ENCODE results near the gene KLF7.

The KLF7 gene

DNA sequence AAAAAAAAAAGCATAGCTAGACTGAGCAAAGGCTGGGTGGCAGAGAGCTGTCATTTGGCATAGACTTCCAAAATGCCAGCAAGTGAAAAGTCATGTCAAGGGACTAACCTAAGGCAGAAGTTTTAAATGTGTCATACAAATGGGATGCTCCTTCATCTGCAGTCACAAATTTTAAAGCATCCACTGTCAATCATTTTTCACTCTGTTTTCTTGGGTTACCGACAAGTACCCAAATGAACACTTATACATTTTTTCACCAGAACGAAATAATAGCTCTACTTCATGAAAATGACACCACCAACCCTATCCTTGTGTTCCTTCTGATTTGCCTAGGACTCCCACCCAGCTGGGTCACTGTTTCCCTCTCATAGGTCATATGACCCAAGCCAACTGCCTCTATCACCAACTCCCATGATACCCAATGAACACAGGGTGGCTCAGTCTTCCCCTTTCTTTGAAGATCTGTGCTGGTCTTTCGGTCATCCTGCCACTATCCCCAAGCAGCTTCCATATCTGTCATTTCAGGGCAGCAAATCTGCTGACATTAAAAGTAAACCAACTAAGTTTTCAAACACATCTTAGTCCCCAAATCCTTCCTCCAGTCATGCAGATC lies 21.5 kb downstream of the KLF7 start:
- no peak for DNase-seq

DNA sequence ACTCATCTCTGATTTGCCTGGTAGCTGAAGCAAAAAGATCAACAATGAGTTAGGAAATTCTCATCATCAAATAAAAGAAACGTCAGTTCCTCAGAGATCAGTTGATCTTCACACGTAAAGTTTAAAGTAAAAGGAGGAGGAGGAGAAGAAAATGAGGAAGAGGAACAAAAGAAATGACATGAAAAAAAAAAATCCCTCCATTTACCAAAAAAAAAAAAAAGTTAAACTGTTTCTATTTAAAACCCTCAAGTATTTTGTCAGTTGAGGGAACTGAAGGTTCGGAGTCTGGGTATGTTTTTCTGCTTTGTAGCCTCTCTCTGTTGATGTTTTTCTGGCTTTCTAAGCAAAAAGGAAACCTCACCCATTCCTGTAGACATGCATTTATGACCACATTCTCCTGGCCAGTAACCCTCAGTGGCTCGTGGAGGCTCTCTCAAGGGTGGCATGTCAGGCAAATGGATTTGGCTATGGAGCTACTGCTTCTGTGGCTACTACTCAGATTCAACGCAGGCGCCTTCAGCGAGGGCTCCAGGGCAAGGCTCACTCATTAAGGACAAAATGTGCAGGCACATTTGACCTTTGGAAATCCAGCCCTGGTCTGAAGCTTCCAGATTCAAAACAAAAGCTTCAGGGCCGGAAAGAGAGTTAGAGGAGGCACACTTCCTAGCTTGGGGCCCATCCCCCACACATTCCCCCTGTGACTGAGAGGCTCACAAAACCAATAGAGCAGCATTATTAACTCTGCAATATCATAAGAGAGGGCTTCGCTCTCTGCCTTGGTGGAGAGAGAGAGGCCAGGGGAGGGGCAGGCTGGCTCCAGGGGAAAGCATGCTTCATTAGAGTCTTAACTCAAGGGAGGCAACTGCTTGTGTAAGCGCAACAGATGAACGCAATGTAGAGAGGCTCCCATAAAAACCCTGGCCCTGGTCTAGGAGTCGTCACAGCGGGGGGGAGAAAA lies 22.3 kb downstream of the KLF7 start:
- peak; percentile 75 for DNase-seq

DNA sequence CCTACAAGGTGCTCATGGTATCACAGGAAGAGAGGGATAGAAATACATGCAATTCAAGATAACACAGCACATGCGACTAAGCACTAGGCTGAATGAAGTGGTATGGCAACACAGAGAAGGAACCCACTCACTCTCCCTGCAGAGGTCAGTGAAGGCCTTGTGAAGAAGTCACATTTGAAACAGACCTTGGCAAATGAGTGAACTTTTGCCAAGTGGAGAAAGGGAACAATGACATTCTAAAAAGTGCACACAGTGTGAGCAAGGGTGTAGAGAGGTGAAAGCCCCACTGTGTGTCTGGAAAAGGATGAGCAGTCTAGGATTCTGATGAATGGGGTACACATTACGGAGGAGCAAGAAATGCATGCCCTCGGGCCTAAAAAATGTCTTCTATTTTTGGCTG lies 23.3 kb downstream of the KLF7 start:
- no peak for DNase-seq

DNA sequence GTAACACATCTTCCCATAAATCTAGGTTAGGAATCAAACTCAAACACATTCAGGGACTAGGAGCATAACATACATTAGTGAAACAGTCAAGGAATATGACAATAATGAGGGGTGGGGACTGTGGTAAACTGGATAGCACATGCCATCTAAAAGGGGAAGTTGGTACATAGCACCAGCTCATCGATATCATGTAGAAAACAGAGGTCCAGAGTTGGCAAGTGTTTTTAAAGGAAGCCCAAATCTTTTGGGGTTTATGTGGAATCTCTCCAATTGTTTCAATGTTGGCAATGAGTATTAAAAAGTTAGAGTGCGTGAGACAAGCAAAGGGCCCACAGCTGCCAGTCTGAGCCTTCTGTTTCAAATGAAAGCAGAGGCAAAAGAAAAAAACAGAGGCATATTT lies 24.4 kb downstream of the KLF7 start:
- no peak for DNase-seq

DNA sequence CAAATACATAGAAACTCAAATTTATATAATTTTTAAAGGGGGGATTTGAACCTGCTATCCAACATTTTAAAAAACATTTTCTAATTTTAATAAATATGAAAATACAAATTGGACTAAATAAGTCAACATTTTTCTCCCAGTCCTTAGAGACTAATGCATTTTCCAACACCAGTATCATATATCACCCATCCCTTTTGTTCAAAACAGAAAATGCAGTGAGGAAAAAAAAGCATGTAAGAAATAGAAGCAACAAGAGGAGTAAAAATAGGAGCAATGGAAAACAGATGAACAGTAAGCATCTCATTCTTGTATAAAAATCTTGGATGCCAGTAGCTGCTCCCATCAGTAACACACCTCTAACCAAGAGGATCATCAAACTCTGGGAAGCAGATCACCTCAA lies 25.5 kb downstream of the KLF7 start:
- DNase-seq: no peak

DNA sequence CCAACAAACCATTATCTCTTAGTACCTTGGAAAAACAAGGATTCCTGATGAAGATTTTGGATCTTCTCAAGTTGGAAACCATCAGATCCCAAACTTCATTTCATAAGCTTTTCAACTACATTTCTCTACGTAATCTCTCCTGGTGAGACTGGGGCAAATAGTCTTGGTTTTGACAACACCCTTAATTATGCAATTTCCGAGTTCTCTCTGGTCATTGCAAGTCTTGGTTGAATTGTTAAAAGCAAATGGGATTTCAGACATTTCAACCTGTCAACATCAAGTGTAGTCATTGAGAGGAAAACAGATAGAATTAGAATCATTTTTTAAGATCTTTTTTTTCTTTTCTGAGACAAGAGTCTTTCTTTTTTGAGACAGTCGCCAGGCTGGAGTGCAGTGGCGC lies 26.2 kb downstream of the KLF7 start:
- DNase-seq: no peak

DNA sequence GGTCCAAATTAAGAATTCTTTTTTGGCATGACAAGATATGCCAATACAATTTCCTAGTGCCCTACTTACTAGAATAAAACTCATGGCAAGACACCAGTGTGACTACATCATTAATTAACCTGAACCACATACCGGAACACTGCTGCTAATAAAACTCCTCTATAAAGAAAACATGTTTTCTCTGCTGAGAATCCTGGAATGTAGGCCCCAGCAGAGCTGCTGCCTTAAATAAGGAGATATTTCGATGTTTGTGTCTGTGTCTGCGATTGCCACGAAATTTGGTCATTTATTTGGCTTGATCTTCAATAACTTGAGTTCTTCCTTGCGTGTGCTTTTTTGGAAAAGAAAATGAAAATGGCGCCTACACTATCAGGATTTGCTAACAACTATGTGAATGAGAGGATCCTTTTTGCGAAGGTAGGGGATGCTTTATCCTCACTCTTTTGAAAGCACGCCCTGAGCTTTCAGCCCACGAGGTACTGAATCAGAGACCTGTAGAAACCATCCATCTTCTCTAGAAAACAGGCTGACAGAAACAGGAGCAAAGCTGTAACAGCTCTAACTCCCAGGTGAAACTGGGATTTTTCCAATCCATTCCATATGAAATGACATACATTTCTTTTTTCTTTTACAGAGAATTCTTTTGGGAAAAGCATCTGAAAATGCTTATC lies 27.0 kb downstream of the KLF7 start:
- DNase-seq: peak; percentile 78

DNA sequence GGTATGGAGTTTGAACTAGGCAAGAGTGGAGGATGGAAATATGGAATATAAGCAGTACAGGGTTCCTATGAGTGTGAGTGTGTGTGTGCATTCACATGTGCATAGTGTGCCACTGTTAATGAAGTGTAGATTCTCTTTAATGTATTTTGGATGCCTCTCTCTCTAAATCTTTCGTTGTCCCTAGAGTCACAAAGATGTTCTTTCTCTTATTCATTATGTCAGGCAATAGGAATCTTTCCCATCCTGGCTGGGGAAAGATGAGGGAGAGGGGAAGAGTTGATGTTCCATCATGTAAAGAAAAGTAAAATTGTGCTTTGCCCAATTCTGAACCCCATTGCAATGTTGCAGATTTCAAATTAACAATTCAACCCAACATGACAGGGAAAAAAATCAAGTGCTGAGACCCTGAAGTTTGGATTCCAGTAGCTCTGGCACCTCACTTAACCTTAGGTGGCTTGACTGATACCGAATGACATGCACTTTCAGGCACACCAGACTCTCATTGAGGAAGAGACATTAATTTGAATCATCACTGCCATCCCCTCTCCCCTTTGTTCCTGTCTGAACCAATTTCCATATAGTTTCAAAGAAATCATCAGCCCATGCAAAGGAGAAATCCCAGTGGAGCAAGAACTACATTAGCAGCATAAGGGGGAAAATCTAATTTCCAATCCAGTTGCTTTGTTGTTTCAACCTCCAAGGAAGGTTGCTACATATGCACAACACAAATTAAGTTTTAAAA lies 28.0 kb downstream of the KLF7 start:
- no peak for DNase-seq

DNA sequence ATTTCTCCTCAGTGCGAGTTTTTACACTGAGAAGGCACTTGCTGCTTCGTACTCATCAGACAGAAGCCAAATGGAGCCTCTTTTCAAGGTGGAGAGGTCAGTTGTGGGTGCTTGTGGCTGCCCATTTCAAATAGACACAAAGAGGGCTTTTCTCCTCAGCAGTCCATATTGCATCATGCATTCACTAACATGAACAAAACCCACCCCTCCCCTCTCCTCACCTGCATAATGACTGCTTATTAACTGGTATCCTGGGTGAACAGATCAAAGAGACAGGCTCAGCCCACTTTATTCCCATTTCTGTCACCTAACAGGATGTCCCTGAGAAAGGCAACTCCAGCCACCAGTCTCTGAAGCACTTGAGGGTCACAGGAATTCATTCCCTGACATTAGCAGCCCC lies 28.9 kb downstream of the KLF7 start:
- DNase-seq: no peak

DNA sequence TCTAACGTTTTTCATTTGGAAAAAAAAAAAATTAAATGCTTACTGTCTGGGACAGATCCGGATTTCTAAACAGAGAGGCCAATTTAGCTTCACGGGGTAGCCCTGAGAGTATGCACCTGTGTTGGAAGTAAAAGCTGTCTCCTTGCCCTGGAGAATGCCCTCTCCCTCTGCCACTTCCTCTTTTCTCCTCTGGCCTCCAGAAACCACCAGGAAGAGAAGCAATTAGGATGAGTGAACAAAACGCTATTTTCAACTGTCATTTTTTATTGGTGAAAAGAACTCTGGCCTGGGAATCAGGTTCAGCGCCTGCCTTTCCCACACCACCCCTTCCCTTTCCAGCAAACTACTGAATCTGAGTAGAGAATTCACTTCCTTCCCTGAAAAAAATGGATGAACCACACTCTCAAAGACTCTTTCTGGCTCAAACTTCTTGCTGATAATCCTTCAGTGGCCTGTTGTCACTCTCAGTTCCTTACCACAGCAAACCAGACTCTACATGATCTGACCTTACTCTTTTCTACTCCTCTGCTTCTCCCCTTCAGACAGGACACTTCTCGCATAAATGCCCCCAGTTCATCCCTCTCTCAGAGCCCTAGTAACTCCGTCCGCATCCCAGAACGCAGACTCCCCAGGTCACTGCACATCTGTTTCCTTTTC lies 29.8 kb downstream of the KLF7 start:
- DNase-seq: no peak

DNA sequence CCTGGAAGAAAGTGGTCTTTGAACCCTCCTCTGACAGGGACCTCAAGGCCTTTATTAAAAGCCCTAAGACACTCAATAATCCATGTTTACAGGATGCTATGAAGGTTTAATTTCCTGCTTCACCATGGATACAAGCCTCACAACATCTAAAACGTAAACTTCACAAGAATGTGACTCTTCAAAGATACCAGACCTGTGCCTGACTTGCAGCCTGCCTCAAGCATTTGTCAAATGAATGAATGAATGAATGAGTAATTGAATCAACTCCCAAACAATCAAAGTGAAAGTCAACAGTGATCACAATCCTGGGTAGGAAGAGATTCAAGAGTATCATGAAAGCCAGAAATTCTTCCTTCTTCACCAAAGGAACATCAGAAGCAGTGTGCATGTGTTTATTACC lies 30.4 kb downstream of the KLF7 start:
- peak; percentile 50 for DNase-seq

DNA sequence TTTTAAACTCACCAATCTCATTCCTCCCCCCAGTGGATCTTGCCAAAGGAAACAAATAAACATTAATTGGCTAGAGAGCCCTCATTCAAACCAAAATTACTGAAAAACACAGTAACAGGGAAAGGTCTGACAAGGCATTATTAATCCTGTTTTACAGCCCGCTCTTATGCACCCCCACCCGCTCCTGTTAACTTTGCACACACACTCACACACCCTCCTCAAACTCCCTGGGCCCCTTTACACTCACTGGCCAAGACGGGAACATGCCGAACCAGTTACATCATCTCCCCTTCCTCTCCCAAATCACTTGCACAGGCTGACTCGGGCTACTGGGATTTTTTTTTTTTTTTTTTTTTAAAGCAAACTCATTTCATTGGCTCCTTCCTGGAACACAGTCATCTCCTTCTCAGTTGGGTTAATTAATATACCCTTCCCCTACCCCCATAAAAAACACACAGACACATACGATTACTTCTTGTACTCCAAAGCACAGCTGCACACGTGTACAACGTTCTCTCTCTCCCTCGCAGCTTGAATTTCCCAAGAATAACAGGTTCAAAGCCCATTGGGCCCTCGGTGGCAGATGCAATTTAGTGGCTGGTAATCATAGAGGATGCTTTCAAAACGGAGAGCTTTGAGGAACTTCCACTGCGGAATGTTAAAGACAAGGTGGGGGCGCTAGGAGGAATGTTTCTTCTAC lies 31.8 kb downstream of the KLF7 start:
- DNase-seq: peak; percentile 88

DNA sequence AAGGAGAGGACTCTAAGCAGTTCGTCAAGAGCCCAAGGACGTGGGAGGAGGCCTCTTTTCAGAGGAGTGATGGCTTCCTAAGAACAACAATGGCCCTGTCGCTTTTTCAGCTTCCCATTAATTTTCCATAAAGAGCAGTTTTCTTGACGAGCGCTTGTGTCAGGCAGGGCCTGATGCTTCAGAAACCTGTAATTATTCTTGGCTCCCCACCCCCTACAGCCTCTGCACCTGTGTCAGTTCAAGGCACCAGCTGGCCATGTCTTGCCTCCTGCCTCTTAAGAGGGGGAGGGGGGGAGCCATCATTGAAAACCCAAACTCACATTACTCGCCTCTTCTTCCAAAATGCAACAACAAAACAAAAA lies 32.3 kb downstream of the KLF7 start:
- no peak for DNase-seq

DNA sequence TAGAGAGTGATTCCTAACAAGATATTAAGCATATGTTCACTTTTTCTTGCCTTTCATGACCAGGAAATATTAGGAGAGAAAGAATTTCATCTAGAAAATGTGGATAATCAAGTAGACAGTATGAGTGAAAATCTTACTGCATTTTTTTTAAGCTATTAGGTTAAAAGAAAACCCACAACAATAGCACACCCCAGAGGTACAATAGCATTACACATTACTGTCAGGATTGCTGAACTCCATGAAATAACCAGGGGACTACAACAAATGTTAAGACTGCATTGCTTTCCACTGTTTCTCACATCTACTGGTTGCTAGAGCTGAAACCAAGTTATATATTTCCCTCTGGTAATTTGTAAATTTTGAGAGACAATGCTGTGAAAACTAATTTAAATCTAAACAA lies 33.7 kb downstream of the KLF7 start:
- no peak for DNase-seq

DNA sequence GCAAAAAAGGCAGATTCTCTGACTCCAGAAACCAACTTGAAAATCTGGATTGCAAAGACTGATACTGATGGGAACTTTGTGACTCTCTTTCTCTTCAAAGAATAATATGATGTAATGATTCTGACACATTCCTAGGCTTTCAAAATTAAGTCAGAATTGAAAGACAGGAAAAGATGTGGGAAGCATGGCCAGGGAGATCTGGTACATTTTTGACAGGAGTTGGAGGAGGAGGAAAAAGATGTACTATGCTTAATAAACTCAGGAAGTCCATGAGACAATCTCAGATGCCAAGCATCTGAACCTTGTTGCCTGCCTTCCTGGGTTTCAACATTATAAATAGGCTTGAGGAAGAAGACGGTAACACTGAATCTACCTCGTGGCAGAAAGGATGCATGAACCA lies 34.2 kb downstream of the KLF7 start:
- DNase-seq: no peak

DNA sequence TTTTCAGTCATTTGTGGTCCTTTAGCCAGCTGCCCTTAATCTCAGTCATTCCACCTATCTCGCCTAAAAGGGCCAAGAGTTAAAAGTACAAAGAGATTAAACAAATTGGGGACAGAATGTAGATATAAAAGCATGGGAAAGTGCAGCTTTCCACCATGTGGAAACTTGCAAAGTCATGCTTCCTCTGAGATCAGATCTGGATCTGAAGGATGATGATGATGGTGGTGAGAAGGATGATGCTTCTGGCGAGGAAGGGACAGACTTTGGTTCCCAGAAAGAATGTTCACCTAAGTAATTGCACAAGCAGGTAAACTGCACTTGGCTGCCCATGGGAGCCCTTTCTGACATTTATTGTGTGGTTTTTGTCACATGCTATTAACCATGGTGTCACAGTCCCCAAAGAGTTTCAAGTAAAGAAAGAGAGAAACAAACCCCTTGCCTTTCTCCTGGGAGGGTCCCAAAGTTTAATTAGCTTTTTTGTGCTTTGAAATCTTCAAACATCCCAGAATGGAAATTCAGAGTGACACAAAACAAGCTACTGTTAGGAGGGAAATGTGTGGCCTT lies 34.7 kb downstream of the KLF7 start:
- DNase-seq: no peak

DNA sequence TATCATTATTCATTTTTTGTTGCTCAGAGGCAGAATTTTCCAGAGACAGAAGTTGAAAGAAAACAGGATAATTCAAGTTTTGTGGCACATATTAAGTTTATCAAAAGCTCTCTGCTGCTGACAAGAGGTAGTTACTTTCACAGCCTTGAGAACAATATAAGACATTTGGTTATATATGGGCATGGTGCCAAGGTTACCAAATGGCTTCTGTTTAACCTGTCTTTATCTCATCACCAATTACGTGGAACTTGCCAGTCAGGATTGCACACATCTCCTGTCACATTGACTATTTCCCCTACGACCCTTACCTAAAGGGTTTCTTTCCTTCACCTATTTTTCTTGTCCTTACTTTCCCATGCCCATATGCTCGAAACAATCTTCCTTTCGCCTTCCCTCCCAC lies 35.9 kb downstream of the KLF7 start:
- DNase-seq: no peak

DNA sequence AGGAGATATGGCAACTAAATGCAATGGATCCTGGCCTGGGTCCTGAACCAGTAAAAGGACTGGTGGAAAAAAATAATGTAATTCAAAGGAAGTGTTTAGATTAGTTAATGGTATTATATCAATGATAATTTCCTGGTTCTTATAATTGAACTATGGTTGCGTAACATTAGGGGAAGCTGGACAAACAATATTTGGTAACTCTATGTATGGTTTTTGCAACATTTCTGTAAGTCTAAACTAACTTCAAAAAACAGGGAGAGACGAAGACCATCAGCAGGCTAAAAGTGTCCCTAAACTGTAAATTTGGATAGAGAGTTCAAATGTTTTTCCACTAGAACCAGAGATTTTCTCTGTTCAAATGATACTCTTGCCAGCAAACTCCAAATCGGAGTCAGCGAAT lies 36.9 kb downstream of the KLF7 start:
- DNase-seq: no peak

DNA sequence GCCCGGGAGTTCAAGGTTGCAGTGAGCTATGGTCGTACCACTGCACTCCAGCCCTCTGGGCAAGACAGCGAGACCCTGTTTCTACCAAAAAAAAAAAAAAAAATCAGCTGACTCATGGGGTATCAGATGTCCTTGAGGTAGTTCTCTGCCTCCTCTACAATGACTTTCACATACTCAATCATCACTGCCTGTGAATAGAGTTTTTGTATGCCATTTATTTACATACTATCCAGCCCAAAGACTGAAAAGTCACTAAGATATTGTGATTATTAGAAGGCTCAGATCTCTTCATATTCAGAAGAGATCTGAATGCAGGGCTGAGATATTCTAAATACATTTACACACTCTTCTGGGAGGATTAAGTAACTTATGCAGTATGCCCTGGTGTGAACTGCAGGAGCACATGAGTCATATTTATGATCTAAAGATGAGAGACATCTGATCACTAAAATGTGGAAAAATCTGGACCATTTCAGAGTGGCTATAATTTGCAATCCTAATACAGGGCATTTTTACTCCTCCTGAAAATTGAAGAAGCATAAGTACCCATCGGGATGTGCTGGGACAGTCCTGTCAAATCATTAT lies 38.9 kb downstream of the KLF7 start:
- DNase-seq: no peak

DNA sequence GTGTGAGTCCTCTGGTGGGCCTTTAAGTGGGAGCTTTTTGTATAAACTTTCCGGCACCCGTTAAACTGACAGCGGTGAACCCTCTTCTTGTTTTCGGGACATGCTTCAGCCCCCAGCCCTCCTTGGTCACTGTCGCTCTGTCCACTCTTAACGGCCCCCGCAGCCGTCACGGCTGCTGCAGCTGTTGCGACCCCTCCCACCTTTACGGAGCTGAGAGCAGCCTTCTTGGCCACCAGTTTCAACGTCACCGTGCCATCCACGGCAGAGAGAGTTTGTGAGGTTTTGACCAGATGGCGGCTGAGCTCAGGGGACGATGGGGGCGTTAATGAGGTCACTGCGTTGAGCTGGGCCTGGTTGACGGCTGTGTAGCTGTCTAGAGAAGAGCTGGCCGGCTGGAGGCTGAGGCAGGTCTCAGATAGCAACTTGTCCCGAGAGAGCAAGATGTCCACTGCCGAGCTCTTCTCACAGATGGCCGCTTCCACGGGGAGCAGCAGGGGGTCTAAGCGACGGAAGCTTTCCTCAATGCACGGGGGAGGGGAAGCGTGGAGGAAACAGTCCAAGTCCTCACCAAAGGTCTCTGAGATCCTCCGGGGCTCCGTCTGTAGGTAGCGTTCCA lies 41.9 kb downstream of the KLF7 start:
- no peak for DNase-seq

DNA sequence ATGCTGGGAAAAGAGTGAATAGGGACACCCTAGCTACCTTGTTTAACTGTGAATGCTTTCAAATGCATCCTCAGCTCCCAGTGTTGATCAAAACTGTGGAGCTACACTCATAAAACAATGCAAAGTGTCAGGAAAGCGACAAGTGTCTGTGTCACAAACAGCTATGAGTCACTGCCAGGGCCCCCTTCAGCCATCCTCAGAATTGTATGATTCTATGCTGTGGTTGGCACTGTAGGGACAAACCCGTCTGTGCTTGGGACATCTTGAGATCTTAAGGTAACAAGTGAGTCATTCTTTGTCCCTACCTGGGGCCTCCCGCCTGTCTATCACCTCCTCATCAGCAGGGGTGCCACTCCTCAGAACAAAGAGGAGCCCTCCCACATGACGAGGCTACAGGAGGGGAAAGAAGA lies 42.4 kb downstream of the KLF7 start:
- no peak for DNase-seq

All from kidney glomerular epithelial cell (primary cell).